HCT116 (cell line): Measurements from ENCODE around the gene TNKS2. TPM values are rescaled to one million over a fixed set of nuclear protein-coding genes. Genes with fewer than 3 reads are reported as not detected.

Source experiments
- ATAC-seq: fragments of 200-7000 bp; cut with Tn5 transposase; 2 replicates; pipeline ENCODE4 v1.9.1; 2020; ENCODE audit warnings: mild to moderate bottlenecking, moderate library complexity
- BruUV-seq: library from RNA; stranded (reverse); fragments of 400-500 nt; replicated peaks from 2 replicates; lab custom pipeline; 2021; lab: Mats Ljungman, UMichigan
- CTCF ChIA-PET: fragments of 300-600 bp; sonication (Branson Sonifier 250); formaldehyde crosslinking; loops from one replicate; lab custom pipeline; 2021; ENCODE audit warnings: antibody characterized with exemption; lab: Charles Lee
- POLR2A ChIA-PET: fragments of 300-600, 350-600 bp; sonication (Branson Sonifier 250); formaldehyde crosslinking; loops from one replicate; lab custom pipeline; 2021; ENCODE audit warnings: antibody characterized with exemption; lab: Charles Lee
- RAD21 ChIA-PET, 2 experiments: fragments of 300-600 bp; sonication (Branson Sonifier 250); formaldehyde crosslinking; loops; one replicate each; lab custom pipeline; 2023; ENCODE audit warnings: low total read pairs in 2 of 2; ENCODE audit not compliant: uncharacterized antibody in 2 of 2, unreplicated experiment in 2 of 2, low non-redundant PET in 1 of 2; lab: Charles Lee
- DNase-seq: peaks from one replicate; pipeline ENCODE4 v3.0.0-alpha.2; 2010; ENCODE audit warnings: low read depth, low spot score
- H2AFZ ChIP-seq: fragments of 200-600 bp; shearing (Covaris generic), sonication (generic); 2 replicates; pipeline ENCODE4 v1.6.1; 2017; ENCODE audit warnings: low read depth, mixed run types, mixed read lengths, antibody characterized with exemption, low read length; ENCODE audit not compliant: poor library complexity, severe bottlenecking
- H3K27ac ChIP-seq: 2 replicates; pipeline ENCODE4 v1.5.1; 2012; ENCODE audit warnings: low read depth, low read length
- H3K27me3 ChIP-seq: fragments of 200-600 bp; sonication (generic); 2 replicates; pipeline ENCODE4 v1.6.1; 2016; ENCODE audit warnings: mixed run types, low read length, mixed read lengths; ENCODE audit not compliant: insufficient read depth
- H3K36me3 ChIP-seq, 2 experiments: fragments of 200-500 bp in 1 of 2; fragments of 200-600 bp in 1 of 2; sonication (Bioruptor generic) in 1 of 2; sonication (generic) in 1 of 2; 2 replicates each; pipeline versions ENCODE4 v1.5.1 to v1.6.1; 2014 to 2016; ENCODE audit warnings: low read length in 2 of 2, inconsistent platforms in 1 of 2, mixed read lengths in 1 of 2, mixed run types in 1 of 2; ENCODE audit not compliant: insufficient read depth in 2 of 2, control insufficient read depth in 1 of 2
- H3K4me1 ChIP-seq, 2 experiments: fragments of 200-600 bp in 1 of 2; sonication (generic) in 1 of 2; 2 replicates each; pipeline versions ENCODE4 v1.5.1 to v1.6.1; 2012 to 2017; ENCODE audit warnings: low read length in 2 of 2, inconsistent platforms in 1 of 2, mild to moderate bottlenecking in 1 of 2, mixed read lengths in 1 of 2, mixed run types in 1 of 2, moderate library complexity in 1 of 2; ENCODE audit not compliant: insufficient read depth in 2 of 2, control insufficient read depth in 1 of 2
- H3K4me2 ChIP-seq: fragments of 200-600 bp; sonication (generic); 2 replicates; pipeline ENCODE4 v1.6.1; 2017; ENCODE audit warnings: mixed run types, low read length, mixed read lengths
- H3K4me3 ChIP-seq, 2 experiments: fragments of 200-600 bp in 1 of 2; sonication (generic) in 1 of 2; replicated peaks in 1 of 2; 2 replicates each; pipeline ENCODE4 v1.5.1; 2011 to 2016; ENCODE audit warnings: low read length in 2 of 2, control low read depth in 1 of 2, low read depth in 1 of 2, mild to moderate bottlenecking in 1 of 2, mixed read lengths in 1 of 2, mixed run types in 1 of 2
- H3K79me2 ChIP-seq: fragments of 200-600 bp; sonication (generic); 2 replicates; pipeline ENCODE4 v1.6.1; 2017; ENCODE audit warnings: mild to moderate bottlenecking, mixed run types, low read length, moderate library complexity, mixed read lengths; ENCODE audit not compliant: insufficient read depth
- H3K9ac ChIP-seq: fragments of 200-600 bp; sonication (generic); 2 replicates; pipeline ENCODE4 v1.6.1; 2016; ENCODE audit warnings: low read length, mixed read lengths
- H3K9me2 ChIP-seq: fragments of 200-600 bp; sonication (generic), shearing (Covaris generic); 2 replicates; pipeline ENCODE4 v1.6.1; 2017; ENCODE audit warnings: mixed run types, mild to moderate bottlenecking, moderate library complexity; ENCODE audit not compliant: insufficient read depth
- H3K9me3 ChIP-seq, 2 experiments: fragments of 200-500 bp in 1 of 2; fragments of 200-600 bp in 1 of 2; sonication (Bioruptor generic) in 1 of 2; sonication (generic) in 1 of 2; 2 replicates each; pipeline ENCODE4 v1.6.1; 2014 to 2017; ENCODE audit warnings: low read length in 2 of 2, mixed read lengths in 2 of 2, inconsistent platforms in 1 of 2, low read depth in 1 of 2, mild to moderate bottlenecking in 1 of 2, mixed run types in 1 of 2, moderate library complexity in 1 of 2; ENCODE audit not compliant: control insufficient read depth in 1 of 2, insufficient read depth in 1 of 2
- H4K20me1 ChIP-seq: fragments of 200-600 bp; sonication (generic), shearing (Covaris generic); 2 replicates; pipeline ENCODE4 v1.6.1; 2017; ENCODE audit warnings: mixed run types, mild to moderate bottlenecking, moderate library complexity; ENCODE audit not compliant: insufficient read depth
- CBX3 ChIP-seq: IDR thresholded peaks from 2 replicates; pipeline ENCODE4 v1.6.1; 2012; ENCODE audit warnings: low read depth
- CEBPB ChIP-seq: IDR thresholded peaks from 2 replicates; pipeline ENCODE4 v1.6.1; 2012; ENCODE audit warnings: low read depth
- EGR1 ChIP-seq: IDR thresholded peaks from 2 replicates; pipeline ENCODE4 v1.6.1; 2012; ENCODE audit warnings: low read depth
- ELF1 ChIP-seq: IDR thresholded peaks from 2 replicates; pipeline ENCODE4 v1.6.1; 2012; ENCODE audit warnings: low read depth, borderline replicate concordance
- EZH2 ChIP-seq: fragments of 200-600 bp; sonication (generic); IDR thresholded peaks from 2 replicates; pipeline ENCODE4 v1.6.1; 2017; ENCODE audit warnings: antibody characterized with exemption, mixed run types
- EZH2phosphoT487 ChIP-seq: fragments of 200-600 bp; IDR thresholded peaks from 2 replicates; pipeline ENCODE4 v1.6.1; 2018; ENCODE audit warnings: antibody characterized with exemption, borderline replicate concordance
- FOSL1 ChIP-seq: IDR thresholded peaks from 2 replicates; pipeline ENCODE4 v1.6.1; 2012; ENCODE audit warnings: low read depth
- JUND ChIP-seq: IDR thresholded peaks from 2 replicates; pipeline ENCODE4 v1.6.1; 2012
- MAX ChIP-seq: IDR thresholded peaks from 2 replicates; pipeline ENCODE4 v1.6.1; 2012
- POLR2AphosphoS5 ChIP-seq: IDR thresholded peaks from 2 replicates; pipeline ENCODE4 v1.6.1; 2011; ENCODE audit warnings: mild to moderate bottlenecking, low read depth, low read length, moderate library complexity
- SIN3A ChIP-seq: IDR thresholded peaks from 2 replicates; pipeline ENCODE4 v1.6.1; 2012; ENCODE audit warnings: low read depth
- SRF ChIP-seq: IDR thresholded peaks from 2 replicates; pipeline ENCODE4 v1.6.1; 2012; ENCODE audit warnings: low read depth
- YY1 ChIP-seq: IDR thresholded peaks from 2 replicates; pipeline ENCODE4 v1.6.1; 2011; ENCODE audit warnings: low read length, low read depth, moderate library complexity, mild to moderate bottlenecking; ENCODE audit not compliant: insufficient replicate concordance; ENCODE audit errors: extremely low read depth
- ZNF274 ChIP-seq: fragments of 200-500 bp; sonication (Bioruptor generic); IDR thresholded peaks from 2 replicates; pipeline ENCODE4 v1.6.1; 2014; ENCODE audit warnings: mild to moderate bottlenecking, low read depth, low read length, inconsistent platforms
- intact Hi-C: fragments of 100-400 bp; cut with micrococcal nuclease; formaldehyde crosslinking; loops from 2 replicates; pipeline ENCODE4 v1.10.0; 2022
- total RNA-seq: library from RNA; stranded (reverse); gene quantifications from one replicate; pipeline ENCODE4 v1.2.1, GENCODE V29; 2021; ENCODE audit not compliant: unreplicated experiment
- TF ChIP-seq, protein P1 (sequence below), 3 experiments: fragments of 200-600 bp in 1 of 3; sonication (generic) in 1 of 3; IDR thresholded peaks in 2 of 3; conservative IDR thresholded peaks in 1 of 3; 2 replicates each; pipeline ENCODE4 v1.5.1; 2012 to 2017; ENCODE audit warnings: low read depth in 2 of 3, low read length in 2 of 3, antibody characterized with exemption in 1 of 3, borderline replicate concordance in 1 of 3, control low read depth in 1 of 3, mild to moderate bottlenecking in 1 of 3, mixed read lengths in 1 of 3, mixed run types in 1 of 3, moderate library complexity in 1 of 3; ENCODE audit not compliant: insufficient read depth in 1 of 3
- TF ChIP-seq, protein P2 (sequence below): IDR thresholded peaks from 2 replicates; pipeline ENCODE4 v1.6.1; 2012; ENCODE audit warnings: low read depth

Gene TNKS2
- total RNA-seq, 1 experiment from 2014 or later = 20.7 TPM

DNA sequence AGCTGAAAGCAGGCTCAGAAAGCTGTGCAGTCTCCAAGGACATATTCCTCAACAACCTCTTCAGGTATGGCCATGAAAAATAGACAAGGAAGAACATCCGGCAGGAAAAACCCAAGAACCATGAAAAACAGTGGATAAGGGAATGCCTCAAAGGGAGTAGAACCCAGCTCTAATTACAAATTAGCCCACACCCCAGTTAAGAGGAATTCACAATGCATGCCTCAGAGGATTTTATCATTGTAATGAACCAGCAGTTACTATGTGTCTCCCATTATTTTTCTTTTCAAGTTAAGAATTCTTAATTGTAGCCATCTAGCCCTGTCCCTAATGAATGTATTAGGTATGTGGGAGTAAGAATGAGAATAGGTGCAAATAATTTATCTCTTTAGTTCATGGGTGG lies 19.7 kb upstream of the TNKS2 start:
- no peaks in the 10 kb centered on the region for H3K36me3 ChIP-seq
- H3K9me3 ChIP-seq = no peaks in the 10 kb centered on the region
- CTCF ChIA-PET = no interaction called here
- no peak overlapping the region for H3K27ac ChIP-seq
- H3K4me1 ChIP-seq = no peaks in the 10 kb centered on the region
- BruUV-seq = no TSS peak
- intact Hi-C loops = no loop called here
- no peak overlapping the region for H3K4me3 ChIP-seq
- no peaks in the 10 kb centered on the region for H4K20me1 ChIP-seq
- H3K9me2 ChIP-seq = no peaks in the 10 kb centered on the region
- H3K4me2 ChIP-seq = no peak overlapping the region
- H3K79me2 ChIP-seq = no peaks in the 10 kb centered on the region
- DNase-seq = no peak
- ATAC-seq = no peak
- POLR2A ChIA-PET = no interaction called here
- RAD21 ChIA-PET = no interaction called here
- H2AFZ ChIP-seq = no peak overlapping the region
- H3K27me3 ChIP-seq = no peaks in the 10 kb centered on the region
- H3K9ac ChIP-seq = no peak overlapping the region
- TF ChIP-seq EZH2phosphoT487 (no peak), YY1 (no peak), JUND (no peak), FOSL1 (no peak), EGR1 (no peak), CEBPB (no peak), CBX3 (no peak), SIN3A (no peak), EZH2 (no peak), MAX (no peak), POLR2AphosphoS5 (no peak), ELF1 (no peak), ZNF274 (no peak), SRF (no peak)
- TF ChIP-seq, protein P1, sequence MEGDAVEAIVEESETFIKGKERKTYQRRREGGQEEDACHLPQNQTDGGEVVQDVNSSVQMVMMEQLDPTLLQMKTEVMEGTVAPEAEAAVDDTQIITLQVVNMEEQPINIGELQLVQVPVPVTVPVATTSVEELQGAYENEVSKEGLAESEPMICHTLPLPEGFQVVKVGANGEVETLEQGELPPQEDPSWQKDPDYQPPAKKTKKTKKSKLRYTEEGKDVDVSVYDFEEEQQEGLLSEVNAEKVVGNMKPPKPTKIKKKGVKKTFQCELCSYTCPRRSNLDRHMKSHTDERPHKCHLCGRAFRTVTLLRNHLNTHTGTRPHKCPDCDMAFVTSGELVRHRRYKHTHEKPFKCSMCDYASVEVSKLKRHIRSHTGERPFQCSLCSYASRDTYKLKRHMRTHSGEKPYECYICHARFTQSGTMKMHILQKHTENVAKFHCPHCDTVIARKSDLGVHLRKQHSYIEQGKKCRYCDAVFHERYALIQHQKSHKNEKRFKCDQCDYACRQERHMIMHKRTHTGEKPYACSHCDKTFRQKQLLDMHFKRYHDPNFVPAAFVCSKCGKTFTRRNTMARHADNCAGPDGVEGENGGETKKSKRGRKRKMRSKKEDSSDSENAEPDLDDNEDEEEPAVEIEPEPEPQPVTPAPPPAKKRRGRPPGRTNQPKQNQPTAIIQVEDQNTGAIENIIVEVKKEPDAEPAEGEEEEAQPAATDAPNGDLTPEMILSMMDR (IDR thresholded peaks at IDR 0.05 in 2 of 3, conservative IDR thresholded peaks at IDR 0.05 in 1 of 3; ENCODE audit: borderline replicate concordance in 1 of 3, insufficient read depth in 1 of 3, low read depth in 2 of 3, low read length in 2 of 3) = no peak
- TF ChIP-seq, protein P2, sequence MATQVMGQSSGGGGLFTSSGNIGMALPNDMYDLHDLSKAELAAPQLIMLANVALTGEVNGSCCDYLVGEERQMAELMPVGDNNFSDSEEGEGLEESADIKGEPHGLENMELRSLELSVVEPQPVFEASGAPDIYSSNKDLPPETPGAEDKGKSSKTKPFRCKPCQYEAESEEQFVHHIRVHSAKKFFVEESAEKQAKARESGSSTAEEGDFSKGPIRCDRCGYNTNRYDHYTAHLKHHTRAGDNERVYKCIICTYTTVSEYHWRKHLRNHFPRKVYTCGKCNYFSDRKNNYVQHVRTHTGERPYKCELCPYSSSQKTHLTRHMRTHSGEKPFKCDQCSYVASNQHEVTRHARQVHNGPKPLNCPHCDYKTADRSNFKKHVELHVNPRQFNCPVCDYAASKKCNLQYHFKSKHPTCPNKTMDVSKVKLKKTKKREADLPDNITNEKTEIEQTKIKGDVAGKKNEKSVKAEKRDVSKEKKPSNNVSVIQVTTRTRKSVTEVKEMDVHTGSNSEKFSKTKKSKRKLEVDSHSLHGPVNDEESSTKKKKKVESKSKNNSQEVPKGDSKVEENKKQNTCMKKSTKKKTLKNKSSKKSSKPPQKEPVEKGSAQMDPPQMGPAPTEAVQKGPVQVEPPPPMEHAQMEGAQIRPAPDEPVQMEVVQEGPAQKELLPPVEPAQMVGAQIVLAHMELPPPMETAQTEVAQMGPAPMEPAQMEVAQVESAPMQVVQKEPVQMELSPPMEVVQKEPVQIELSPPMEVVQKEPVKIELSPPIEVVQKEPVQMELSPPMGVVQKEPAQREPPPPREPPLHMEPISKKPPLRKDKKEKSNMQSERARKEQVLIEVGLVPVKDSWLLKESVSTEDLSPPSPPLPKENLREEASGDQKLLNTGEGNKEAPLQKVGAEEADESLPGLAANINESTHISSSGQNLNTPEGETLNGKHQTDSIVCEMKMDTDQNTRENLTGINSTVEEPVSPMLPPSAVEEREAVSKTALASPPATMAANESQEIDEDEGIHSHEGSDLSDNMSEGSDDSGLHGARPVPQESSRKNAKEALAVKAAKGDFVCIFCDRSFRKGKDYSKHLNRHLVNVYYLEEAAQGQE = no peak
- TF ChIP-seq, all 23 proteins: peak for 0
